T-helper 1 cell (primary cell): ENCODE measurements around the gene OBP2B.
A peak's percentile ranks its signal among the peaks of the same experiment; 100 is the strongest.
"Not testable (repeated sequence)": the region's sequence is repeated elsewhere in the genome, so short reads cannot be mapped to it uniquely, and the experiment has no call there.

Experiments
- DNase-seq, 5 donors: peaks; one replicate each; pipeline ENCODE4 v3.0.0-alpha.2; 2012 to 2020

Gene OBP2B

GRCh38 chr9:133238272-133238850, 29.3 kb upstream of the OBP2B start:
- peak in 2 of 5 donors; percentile 16 to 19 for DNase-seq

GRCh38 chr9:133237035-133237731, 28.1 kb upstream of the OBP2B start:
- DNase-seq = no peak

GRCh38 chr9:133236291-133237034, 27.4 kb upstream of the OBP2B start:
- not testable (repeated sequence) for DNase-seq

- no peak for DNase-seq
Observed at GRCh38 chr9:133235549-133236222, 26.6 kb upstream of the OBP2B start.

GRCh38 chr9:133234577-133235322, 25.7 kb upstream of the OBP2B start:
- no peak for DNase-seq

GRCh38 chr9:133233681-133234432, 24.8 kb upstream of the OBP2B start:
- no peak for DNase-seq

GRCh38 chr9:133231934-133232568, 23.0 kb upstream of the OBP2B start:
- not testable (repeated sequence) for DNase-seq

- not testable (repeated sequence) for DNase-seq
Observed at GRCh38 chr9:133230514-133230913, 21.5 kb upstream of the OBP2B start.

GRCh38 chr9:133230093-133230492, 21.0 kb upstream of the OBP2B start:
- DNase-seq = no peak

- DNase-seq = not testable (repeated sequence)
Observed at GRCh38 chr9:133228474-133229193, 19.6 kb upstream of the OBP2B start.

GRCh38 chr9:133227996-133228395, 18.9 kb upstream of the OBP2B start:
- not testable (repeated sequence) for DNase-seq

GRCh38 chr9:133227242-133227860, 18.3 kb upstream of the OBP2B start:
- no peak for DNase-seq

GRCh38 chr9:133226219-133227171, 17.4 kb upstream of the OBP2B start:
- no peak for DNase-seq

GRCh38 chr9:133225171-133226011, 16.3 kb upstream of the OBP2B start:
- DNase-seq = no peak

GRCh38 chr9:133224762-133225161, 15.7 kb upstream of the OBP2B start:
- no peak for DNase-seq

- not testable (repeated sequence) for DNase-seq
Observed at GRCh38 chr9:133223159-133223756, 14.2 kb upstream of the OBP2B start.

- not testable (repeated sequence) for DNase-seq
Observed at GRCh38 chr9:133221994-133222393, 12.9 kb upstream of the OBP2B start.
